HEK293 (cell line): ENCODE results near the gene PLCL1.
A peak's percentile ranks its signal among the peaks of the same experiment; 100 is the strongest.

Experiments used
- CTCF ChIA-PET: fragments of 350-600 bp; formaldehyde crosslinking; extraction: SDS; loops from one replicate; lab custom pipeline; 2021; ENCODE audit warnings: antibody characterized with exemption; lab: Yijun Ruan, JAX
- POLR2A ChIA-PET: fragments of 300-600 bp; formaldehyde crosslinking; extraction: SDS; loops from one replicate; lab custom pipeline; 2020; ENCODE audit warnings: antibody characterized with exemption, inconsistent platforms; lab: Yijun Ruan, JAX
- H3K27ac ChIP-seq: fragments of 200-500 bp; sonication (Bioruptor generic); 2 replicates; pipeline ENCODE4 v1.5.1; 2014; ENCODE audit warnings: low read depth, low read length, control low read depth, inconsistent platforms; ENCODE audit errors: extremely low read depth
- H3K36me3 ChIP-seq, 2 experiments: fragments of 200-500 bp in 1 of 2; sonication (Bioruptor generic) in 1 of 2; 1 replicate in 1 of 2; 2 replicates in 1 of 2; pipeline ENCODE4 v1.5.1; 2014 to 2017; ENCODE audit warnings: inconsistent platforms in 2 of 2, low read length in 2 of 2; ENCODE audit not compliant: control insufficient read depth in 2 of 2, insufficient read depth in 1 of 2
- H3K4me1 ChIP-seq: fragments of 200-500 bp; sonication (Bioruptor generic); 2 replicates; pipeline ENCODE4 v1.5.1; 2014; ENCODE audit warnings: mild to moderate bottlenecking, low read length, inconsistent platforms; ENCODE audit not compliant: control insufficient read depth, insufficient read depth
- H3K4me3 ChIP-seq: 2 replicates; pipeline ENCODE4 v1.5.1; 2011; ENCODE audit warnings: low read depth, mild to moderate bottlenecking, control low read depth, low read length, moderate library complexity
- H3K9me3 ChIP-seq: fragments of 200-500 bp; sonication (Bioruptor generic); 2 replicates; pipeline ENCODE4 v1.5.1; 2014; ENCODE audit warnings: low read depth, low read length, inconsistent platforms; ENCODE audit not compliant: control insufficient read depth, insufficient read depth
- GFI1B ChIP-seq: fragments of 450-650 bp; formaldehyde crosslinking; IDR thresholded peaks from 2 replicates; pipeline ENCODE4 v1.5.1; 2016; ENCODE audit warnings: missing biosample characterization, missing genetic modification characterization
- KLF16 ChIP-seq: fragments of 450-650 bp; formaldehyde crosslinking; IDR thresholded peaks from 2 replicates; pipeline ENCODE4 v1.5.1; 2017; ENCODE audit warnings: missing biosample characterization, missing genetic modification characterization
- KLF9 ChIP-seq: fragments of 450-650 bp; formaldehyde crosslinking; IDR thresholded peaks from 2 replicates; pipeline ENCODE4 v1.5.1; 2016; ENCODE audit warnings: missing biosample characterization, missing genetic modification characterization, low read depth
- SCRT2 ChIP-seq: fragments of 450-650 bp; formaldehyde crosslinking; IDR thresholded peaks from 2 replicates; pipeline ENCODE4 v1.5.1; 2016; ENCODE audit warnings: missing biosample characterization, missing genetic modification characterization
- ZFP37 ChIP-seq: fragments of 450-650 bp; formaldehyde crosslinking; IDR thresholded peaks from 2 replicates; pipeline ENCODE4 v1.5.1; 2016; ENCODE audit warnings: missing biosample characterization, missing genetic modification characterization
- ZNF324 ChIP-seq: fragments of 450-650 bp; formaldehyde crosslinking; IDR thresholded peaks from 2 replicates; pipeline ENCODE4 v1.5.1; 2016; ENCODE audit warnings: missing biosample characterization, missing genetic modification characterization
- ZNF335 ChIP-seq: fragments of 450-650 bp; formaldehyde crosslinking; conservative IDR thresholded peaks from 2 replicates; pipeline ENCODE4 v1.5.1; 2016; ENCODE audit warnings: missing biosample characterization, missing genetic modification characterization
- ZNF37A ChIP-seq: fragments of 450-650 bp; IDR thresholded peaks from 2 replicates; pipeline ENCODE4 v1.5.1; 2018; ENCODE audit warnings: missing biosample characterization, missing genetic modification characterization
- ZNF549 ChIP-seq: fragments of 450-650 bp; IDR thresholded peaks from 2 replicates; pipeline ENCODE4 v1.5.1; 2018; ENCODE audit warnings: missing biosample characterization, missing genetic modification characterization, mild to moderate bottlenecking, inconsistent platforms, moderate library complexity
- ZNF596 ChIP-seq: fragments of 450-650 bp; IDR thresholded peaks from 2 replicates; pipeline ENCODE4 v1.5.0; 2018; ENCODE audit warnings: missing biosample characterization, mild to moderate bottlenecking, missing genetic modification characterization, moderate library complexity
- ZNF600 ChIP-seq: fragments of 450-650 bp; formaldehyde crosslinking; IDR thresholded peaks from 2 replicates; pipeline ENCODE4 v1.5.1; 2016; ENCODE audit warnings: missing biosample characterization, missing genetic modification characterization
- TF ChIP-seq, protein P1 (sequence below): fragments of 450-650 bp; formaldehyde crosslinking; IDR thresholded peaks from 2 replicates; pipeline ENCODE4 v1.5.1; 2016; ENCODE audit warnings: missing biosample characterization, missing genetic modification characterization, borderline replicate concordance
- TF ChIP-seq, protein P2 (sequence below): fragments of 450-650 bp; formaldehyde crosslinking; optimal IDR thresholded peaks from 2 replicates; pipeline ENCODE3; 2016; ENCODE audit warnings: missing biosample characterization, mild to moderate bottlenecking, missing genetic modification characterization
- TF ChIP-seq, protein P3 (sequence below): fragments of 450-650 bp; formaldehyde crosslinking; IDR thresholded peaks from 2 replicates; pipeline ENCODE4 v1.5.1; 2016; ENCODE audit warnings: missing biosample characterization, missing genetic modification characterization
- TF ChIP-seq, protein P4 (sequence below): fragments of 450-650 bp; formaldehyde crosslinking; IDR thresholded peaks from 2 replicates; pipeline ENCODE4 v1.5.1; 2017; ENCODE audit warnings: missing biosample characterization, missing genetic modification characterization
- TF ChIP-seq, protein P5 (sequence below): fragments of 450-650 bp; formaldehyde crosslinking; IDR thresholded peaks from 2 replicates; pipeline ENCODE4 v1.5.1; 2016; ENCODE audit warnings: missing biosample characterization, missing genetic modification characterization

Gene PLCL1

DNA sequence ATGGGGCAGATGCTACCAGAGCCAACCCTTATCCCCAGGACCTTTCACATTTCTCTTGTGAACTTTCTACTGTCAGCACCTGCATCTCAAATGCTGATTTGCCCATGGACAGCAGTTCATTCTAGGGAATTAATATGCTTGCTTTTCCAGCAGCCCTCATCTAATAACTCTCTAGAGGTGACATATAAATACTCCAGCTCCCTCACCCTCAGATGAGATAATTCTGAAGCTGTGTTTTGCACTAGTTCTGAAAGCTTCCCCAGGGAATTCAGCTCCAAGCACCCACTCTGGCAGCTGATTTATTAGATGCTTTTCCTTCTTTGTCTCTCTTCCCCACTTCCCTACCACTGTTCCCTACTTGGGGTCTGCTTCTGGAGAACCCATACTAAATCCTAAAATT, 62.1 kb downstream of the PLCL1 start:
- Histone ChIP-seq H3K4me1 (peaks cover 10% of the 10 kb centered on the region; the same call in 1 of the 2 replicates), H3K27ac (no peak overlapping the region), H3K4me3 (no peak overlapping the region), H3K36me3 (no peaks in the 10 kb centered on the region), H3K9me3 (no peaks in the 10 kb centered on the region)
- TF ChIP-seq ZNF37A (tag by site-specific recombination) (peak; percentile 93), GFI1B (tag by site-specific recombination) (no peak)
- ChIA-PET POLR2A (no interaction called here), CTCF (no interaction called here)

DNA sequence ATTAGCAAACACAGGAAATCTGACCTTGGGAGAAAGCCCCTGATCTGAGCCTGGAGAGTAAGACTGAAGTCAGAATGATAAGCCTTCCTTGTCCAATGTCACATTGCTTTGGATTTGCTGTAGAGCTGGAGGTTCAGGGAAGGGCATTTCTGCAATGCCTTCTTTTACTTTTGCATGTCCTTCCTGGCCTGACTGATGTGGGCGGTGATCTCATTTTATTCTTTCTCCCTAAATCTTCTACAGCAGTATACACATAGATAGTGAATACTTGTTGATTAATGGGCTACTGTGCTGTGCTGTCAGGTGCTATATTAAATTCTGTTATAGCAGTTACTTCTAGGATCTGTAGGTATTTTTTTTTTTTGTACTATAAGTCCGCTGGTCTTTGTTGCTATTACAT, 62.6 kb downstream of the PLCL1 start:
- Histone ChIP-seq H3K36me3 (no peaks in the 10 kb centered on the region), H3K9me3 (no peaks in the 10 kb centered on the region), H3K27ac (no peak overlapping the region), H3K4me3 (no peak overlapping the region), H3K4me1 (peaks cover 14% of the 10 kb centered on the region; the same call in 1 of the 2 replicates)
- CTCF ChIA-PET = no interaction called here
- POLR2A ChIA-PET = no interaction called here
- TF ChIP-seq ZNF324 (tag by site-specific recombination) (no peak), ZNF596 (tag by site-specific recombination) (no peak), SCRT2 (tag by site-specific recombination) (peak; percentile 18; the same call in 1 of the 2 replicates), ZFP37 (tag by site-specific recombination) (0 out of 2 replicates have a peak, but pooled peaks have one; percentile 31)
- TF ChIP-seq, protein P1, sequence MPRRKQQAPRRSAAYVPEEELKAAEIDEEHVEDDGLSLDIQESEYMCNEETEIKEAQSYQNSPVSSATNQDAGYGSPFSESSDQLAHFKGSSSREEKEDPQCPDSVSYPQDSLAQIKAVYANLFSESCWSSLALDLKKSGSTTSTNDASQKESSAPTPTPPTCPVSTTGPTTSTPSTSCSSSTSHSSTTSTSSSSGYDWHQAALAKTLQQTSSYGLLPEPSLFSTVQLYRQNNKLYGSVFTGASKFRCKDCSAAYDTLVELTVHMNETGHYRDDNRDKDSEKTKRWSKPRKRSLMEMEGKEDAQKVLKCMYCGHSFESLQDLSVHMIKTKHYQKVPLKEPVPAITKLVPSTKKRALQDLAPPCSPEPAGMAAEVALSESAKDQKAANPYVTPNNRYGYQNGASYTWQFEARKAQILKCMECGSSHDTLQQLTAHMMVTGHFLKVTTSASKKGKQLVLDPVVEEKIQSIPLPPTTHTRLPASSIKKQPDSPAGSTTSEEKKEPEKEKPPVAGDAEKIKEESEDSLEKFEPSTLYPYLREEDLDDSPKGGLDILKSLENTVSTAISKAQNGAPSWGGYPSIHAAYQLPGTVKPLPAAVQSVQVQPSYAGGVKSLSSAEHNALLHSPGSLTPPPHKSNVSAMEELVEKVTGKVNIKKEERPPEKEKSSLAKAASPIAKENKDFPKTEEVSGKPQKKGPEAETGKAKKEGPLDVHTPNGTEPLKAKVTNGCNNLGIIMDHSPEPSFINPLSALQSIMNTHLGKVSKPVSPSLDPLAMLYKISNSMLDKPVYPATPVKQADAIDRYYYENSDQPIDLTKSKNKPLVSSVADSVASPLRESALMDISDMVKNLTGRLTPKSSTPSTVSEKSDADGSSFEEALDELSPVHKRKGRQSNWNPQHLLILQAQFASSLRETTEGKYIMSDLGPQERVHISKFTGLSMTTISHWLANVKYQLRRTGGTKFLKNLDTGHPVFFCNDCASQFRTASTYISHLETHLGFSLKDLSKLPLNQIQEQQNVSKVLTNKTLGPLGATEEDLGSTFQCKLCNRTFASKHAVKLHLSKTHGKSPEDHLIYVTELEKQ (tag by site-specific recombination) = no peak

DNA sequence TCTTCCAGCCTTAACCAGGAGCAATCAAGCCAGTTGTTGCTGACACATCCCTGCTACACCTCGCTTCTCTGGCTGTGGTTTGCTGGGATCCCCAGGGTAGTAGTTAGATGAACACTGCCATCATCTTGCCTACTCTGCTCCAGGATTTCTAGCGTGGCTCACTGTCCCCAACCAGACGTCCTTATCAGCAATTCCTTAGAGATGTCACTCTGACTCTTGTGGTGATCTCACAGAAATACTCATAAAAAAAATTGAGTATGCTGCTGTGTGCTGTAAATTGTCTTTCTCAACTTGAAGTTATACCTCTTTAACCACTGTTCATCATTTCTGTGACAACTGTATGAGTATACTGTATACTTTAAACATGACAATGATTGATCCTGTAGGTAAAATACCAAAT, 63.2 kb downstream of the PLCL1 start:
- no peaks in the 10 kb centered on the region for H3K9me3 ChIP-seq
- no peak overlapping the region for H3K27ac ChIP-seq
- ChIA-PET CTCF (interaction anchor here (0.6 kb wide), 1 partner anchor 382 kb away, joined by 4 read pairs; no protein-coding TSS in a partner anchor), POLR2A (no interaction called here)
- no peaks in the 10 kb centered on the region for H3K36me3 ChIP-seq
- peaks cover 14% of the 10 kb centered on the region; the same call in 1 of the 2 replicates for H3K4me1 ChIP-seq
- TF ChIP-seq KLF16 (tag by site-specific recombination) (no peak), ZNF549 (tag by site-specific recombination) (no peak), KLF9 (tag by site-specific recombination) (no peak)
- TF ChIP-seq, protein P2, sequence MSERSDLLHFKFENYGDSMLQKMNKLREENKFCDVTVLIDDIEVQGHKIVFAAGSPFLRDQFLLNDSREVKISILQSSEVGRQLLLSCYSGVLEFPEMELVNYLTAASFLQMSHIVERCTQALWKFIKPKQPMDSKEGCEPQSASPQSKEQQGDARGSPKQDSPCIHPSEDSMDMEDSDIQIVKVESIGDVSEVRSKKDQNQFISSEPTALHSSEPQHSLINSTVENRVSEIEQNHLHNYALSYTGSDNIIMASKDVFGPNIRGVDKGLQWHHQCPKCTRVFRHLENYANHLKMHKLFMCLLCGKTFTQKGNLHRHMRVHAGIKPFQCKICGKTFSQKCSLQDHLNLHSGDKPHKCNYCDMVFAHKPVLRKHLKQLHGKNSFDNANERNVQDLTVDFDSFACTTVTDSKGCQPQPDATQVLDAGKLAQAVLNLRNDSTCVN (tag by site-specific recombination) = no peak
- H3K4me3 ChIP-seq = no peak overlapping the region

DNA sequence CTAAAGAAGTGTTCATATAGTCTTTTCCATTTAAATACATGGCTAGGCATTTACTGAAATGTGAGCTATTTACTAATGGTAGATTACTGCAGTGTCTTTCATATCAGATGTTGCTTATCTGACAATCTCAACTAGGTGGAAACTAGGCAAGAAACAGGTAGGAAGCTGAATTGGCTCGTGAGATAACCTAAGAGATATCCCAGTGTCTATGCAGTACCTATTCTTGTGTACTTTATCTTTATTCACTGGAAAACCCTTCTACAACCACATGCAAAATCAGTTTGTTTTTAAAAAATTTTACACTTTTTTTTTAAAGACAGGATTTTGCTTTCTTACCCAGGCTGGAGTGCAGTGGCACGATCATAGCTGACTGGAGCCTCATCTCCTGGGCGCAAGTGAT, 63.8 kb downstream of the PLCL1 start:
- Histone ChIP-seq H3K4me3 (no peak overlapping the region), H3K9me3 (no peaks in the 10 kb centered on the region), H3K27ac (no peak overlapping the region), H3K4me1 (peaks cover 14% of the 10 kb centered on the region; the same call in 1 of the 2 replicates), H3K36me3 (no peaks in the 10 kb centered on the region)
- POLR2A ChIA-PET = no interaction called here
- CTCF ChIA-PET = interaction anchor here (0.6 kb wide), 1 partner anchor 382 kb away, joined by 4 read pairs; no protein-coding TSS in a partner anchor
- TF ChIP-seq ZNF600 (tag by site-specific recombination) (no peak), ZNF335 (no peak)
- TF ChIP-seq, protein P3, sequence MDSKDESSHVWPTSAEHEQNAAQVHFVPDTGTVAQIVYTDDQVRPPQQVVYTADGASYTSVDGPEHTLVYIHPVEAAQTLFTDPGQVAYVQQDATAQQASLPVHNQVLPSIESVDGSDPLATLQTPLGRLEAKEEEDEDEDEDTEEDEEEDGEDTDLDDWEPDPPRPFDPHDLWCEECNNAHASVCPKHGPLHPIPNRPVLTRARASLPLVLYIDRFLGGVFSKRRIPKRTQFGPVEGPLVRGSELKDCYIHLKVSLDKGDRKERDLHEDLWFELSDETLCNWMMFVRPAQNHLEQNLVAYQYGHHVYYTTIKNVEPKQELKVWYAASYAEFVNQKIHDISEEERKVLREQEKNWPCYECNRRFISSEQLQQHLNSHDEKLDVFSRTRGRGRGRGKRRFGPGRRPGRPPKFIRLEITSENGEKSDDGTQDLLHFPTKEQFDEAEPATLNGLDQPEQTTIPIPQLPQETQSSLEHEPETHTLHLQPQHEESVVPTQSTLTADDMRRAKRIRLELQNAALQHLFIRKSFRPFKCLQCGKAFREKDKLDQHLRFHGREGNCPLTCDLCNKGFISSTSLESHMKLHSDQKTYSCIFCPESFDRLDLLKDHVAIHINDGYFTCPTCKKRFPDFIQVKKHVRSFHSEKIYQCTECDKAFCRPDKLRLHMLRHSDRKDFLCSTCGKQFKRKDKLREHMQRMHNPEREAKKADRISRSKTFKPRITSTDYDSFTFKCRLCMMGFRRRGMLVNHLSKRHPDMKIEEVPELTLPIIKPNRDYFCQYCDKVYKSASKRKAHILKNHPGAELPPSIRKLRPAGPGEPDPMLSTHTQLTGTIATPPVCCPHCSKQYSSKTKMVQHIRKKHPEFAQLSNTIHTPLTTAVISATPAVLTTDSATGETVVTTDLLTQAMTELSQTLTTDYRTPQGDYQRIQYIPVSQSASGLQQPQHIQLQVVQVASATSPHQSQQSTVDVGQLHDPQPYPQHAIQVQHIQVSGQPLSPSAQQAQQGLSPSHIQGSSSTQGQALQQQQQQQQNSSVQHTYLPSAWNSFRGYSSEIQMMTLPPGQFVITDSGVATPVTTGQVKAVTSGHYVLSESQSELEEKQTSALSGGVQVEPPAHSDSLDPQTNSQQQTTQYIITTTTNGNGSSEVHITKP (tag by site-specific recombination) = no peak
- TF ChIP-seq, protein P4, sequence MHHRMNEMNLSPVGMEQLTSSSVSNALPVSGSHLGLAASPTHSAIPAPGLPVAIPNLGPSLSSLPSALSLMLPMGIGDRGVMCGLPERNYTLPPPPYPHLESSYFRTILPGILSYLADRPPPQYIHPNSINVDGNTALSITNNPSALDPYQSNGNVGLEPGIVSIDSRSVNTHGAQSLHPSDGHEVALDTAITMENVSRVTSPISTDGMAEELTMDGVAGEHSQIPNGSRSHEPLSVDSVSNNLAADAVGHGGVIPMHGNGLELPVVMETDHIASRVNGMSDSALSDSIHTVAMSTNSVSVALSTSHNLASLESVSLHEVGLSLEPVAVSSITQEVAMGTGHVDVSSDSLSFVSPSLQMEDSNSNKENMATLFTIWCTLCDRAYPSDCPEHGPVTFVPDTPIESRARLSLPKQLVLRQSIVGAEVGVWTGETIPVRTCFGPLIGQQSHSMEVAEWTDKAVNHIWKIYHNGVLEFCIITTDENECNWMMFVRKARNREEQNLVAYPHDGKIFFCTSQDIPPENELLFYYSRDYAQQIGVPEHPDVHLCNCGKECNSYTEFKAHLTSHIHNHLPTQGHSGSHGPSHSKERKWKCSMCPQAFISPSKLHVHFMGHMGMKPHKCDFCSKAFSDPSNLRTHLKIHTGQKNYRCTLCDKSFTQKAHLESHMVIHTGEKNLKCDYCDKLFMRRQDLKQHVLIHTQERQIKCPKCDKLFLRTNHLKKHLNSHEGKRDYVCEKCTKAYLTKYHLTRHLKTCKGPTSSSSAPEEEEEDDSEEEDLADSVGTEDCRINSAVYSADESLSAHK = no peak
- TF ChIP-seq, protein P5, sequence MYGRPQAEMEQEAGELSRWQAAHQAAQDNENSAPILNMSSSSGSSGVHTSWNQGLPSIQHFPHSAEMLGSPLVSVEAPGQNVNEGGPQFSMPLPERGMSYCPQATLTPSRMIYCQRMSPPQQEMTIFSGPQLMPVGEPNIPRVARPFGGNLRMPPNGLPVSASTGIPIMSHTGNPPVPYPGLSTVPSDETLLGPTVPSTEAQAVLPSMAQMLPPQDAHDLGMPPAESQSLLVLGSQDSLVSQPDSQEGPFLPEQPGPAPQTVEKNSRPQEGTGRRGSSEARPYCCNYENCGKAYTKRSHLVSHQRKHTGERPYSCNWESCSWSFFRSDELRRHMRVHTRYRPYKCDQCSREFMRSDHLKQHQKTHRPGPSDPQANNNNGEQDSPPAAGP (tag by site-specific recombination) = no peak
